Renal cortex interstitium (tissue), 11 donors: ENCODE results near the gene DTX2. TPM values are rescaled to one million over a fixed set of nuclear protein-coding genes. Genes with fewer than 3 reads are reported as not detected.
"Not testable (repeated sequence)": the region's sequence is repeated elsewhere in the genome, so short reads cannot be mapped to it uniquely, and the experiment has no call there.

Experiments used
- DNase-seq, 11 donors: peaks; one replicate each; pipeline ENCODE4 v3.0.0-alpha.2; 2013; ENCODE audit warnings: low read depth in 9 of 11, low spot score in 4 of 11; ENCODE audit errors: extremely low read depth in 1 of 11
- polyA plus RNA-seq, 3 donors: library from polyadenylated mRNA; unstranded; fragments of 120-200 nt; gene quantifications; one replicate each; pipeline ENCODE4 v1.2.1, GENCODE V29; 2013; ENCODE audit not compliant: insufficient read length in 3 of 3

The DTX2 gene
- polyA plus RNA-seq, 3 donors, result 5.8 to 11.0 (median 10.4) TPM

DNA sequence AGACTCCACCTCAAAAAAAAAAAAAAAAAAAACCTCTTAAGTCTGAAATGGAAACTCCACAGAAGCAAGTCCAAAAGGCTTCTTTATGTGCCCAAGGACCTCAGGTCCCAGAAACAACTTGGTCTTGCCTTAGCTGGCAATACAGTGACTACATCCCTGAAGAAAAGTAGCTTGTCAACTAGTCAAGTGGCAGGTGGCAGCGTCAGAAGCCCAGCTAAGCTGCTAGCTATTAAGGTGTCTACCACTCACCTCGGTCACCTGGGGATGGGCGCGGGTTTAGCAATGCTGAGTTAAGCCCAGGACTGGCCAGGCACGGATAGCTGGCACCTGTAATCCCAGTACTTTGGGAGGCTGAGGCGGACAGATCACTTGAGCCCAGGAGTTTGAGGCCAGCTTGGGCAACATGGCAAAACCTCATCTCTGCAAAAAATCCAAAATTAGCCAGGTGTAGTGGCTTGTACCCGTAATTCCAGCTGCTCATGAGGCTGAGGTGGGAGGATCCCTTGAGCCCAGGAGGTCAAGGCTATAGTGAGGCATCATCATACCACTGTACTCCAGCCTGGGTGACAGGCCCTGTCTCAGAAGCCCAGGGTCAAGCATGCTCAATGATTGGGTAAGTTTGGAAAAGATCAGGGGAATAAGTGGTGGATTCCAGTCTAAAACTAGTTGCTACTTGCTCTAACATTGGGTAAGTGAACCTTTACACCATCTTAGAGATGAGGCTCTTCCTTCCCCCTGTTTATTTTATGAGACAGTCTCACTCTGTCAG is 22.2 kb upstream of the DTX2 start:
- DNase-seq, result not testable (repeated sequence)

DNA sequence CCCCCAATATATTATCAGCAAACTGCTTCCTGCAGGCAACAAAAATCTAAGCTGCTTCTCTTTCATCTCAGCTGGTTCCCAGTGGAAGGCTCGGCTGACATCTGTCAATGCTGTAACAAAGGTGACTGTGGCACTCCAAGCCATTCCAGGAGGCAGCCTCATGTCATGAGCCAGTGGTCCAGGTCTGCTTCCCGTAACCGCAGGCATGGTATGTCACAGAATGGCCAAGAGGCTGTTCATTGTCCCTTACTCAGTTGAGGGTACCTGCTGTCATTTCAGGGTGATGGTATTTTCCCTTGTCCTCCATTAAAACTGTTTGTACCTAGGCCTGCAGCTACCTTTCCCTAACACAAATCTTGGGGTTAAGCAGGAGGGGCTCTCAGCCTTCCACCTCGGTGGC is 21.1 kb upstream of the DTX2 start:
- DNase-seq, result not testable (repeated sequence)

GRCh38 chr7:76441792-76442191 is 19.7 kb upstream of the DTX2 start:
- not testable (repeated sequence) for DNase-seq

DNA sequence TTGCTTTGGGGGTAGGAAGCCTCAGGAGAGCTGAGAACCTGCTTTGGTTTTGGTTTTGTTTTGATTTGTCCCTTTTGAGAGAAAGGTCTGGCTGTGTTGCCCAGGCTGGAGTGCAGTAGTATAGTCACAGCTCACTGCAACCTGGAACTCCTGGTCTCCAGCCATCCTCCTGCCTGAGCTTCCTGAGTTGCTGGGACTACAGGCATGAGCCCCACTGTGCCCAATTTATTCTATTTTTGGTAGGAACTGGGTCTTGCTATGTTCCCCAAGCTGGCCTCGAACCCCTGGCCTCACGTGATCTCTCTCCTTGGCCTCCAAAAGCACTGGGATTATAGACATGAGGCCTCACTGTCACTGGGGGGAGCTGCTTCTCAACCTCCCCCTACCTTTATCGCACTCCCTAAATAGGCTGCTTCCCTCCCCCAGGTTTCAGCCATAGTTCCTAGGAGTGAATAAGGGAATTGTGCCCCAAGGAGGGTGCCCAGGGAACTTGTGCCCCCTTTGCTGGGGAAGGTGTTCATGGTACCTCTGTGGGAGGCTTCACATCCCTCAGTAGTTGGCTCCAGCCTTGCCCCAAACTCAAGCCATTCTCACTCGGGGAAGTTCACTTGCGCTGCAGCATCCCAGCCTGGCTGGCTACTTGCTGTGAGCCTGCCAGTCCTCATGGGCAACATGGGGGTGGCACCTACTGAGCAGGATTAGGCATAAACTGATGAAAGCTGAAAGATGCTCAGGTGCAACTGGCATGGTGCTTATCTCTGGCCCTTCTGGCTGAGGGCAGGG is 18.7 kb upstream of the DTX2 start:
- DNase-seq, result not testable (repeated sequence)

- DNase-seq, result not testable (repeated sequence)
Measured at GRCh38 chr7:76443846-76444245, 17.7 kb upstream of the DTX2 start.

DNA sequence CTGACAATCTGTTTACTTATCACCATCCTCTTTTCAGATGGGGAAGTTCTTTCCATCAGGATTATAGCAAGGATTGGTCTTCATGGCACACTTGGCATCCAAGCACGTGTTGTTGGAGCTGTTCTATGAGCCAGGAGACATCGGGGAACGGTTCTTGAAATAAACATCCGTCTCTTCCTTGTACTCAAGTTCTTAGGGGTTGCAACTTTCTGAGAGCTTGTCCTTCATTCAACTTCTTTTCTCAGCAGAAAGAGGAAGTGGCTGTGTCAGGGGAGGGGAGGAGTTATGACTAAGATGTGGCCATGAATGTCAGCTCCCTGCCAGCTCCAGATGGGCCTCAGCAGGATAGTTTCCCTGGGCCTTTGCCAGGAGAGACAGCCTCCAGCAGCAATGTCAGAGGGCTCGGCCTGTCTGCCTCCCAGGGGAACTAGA is 15.9 kb upstream of the DTX2 start:
- DNase-seq, result not testable (repeated sequence)

GRCh38 chr7:76457017-76457416 is 4.5 kb upstream of the DTX2 start:
- DNase-seq, result not testable (repeated sequence)

GRCh38 chr7:76458504-76458903 is 3.0 kb upstream of the DTX2 start:
- not testable (repeated sequence) for DNase-seq

GRCh38 chr7:76460767-76461166 is 742 bp upstream of the DTX2 start:
- not testable (repeated sequence) for DNase-seq

- DNase-seq, result not testable (repeated sequence)
Measured at GRCh38 chr7:76462271-76462882, 868 bp downstream of the DTX2 start.

- DNase-seq, result not testable (repeated sequence)
Measured at GRCh38 chr7:76464959-76465358, 3.5 kb downstream of the DTX2 start.

DNA sequence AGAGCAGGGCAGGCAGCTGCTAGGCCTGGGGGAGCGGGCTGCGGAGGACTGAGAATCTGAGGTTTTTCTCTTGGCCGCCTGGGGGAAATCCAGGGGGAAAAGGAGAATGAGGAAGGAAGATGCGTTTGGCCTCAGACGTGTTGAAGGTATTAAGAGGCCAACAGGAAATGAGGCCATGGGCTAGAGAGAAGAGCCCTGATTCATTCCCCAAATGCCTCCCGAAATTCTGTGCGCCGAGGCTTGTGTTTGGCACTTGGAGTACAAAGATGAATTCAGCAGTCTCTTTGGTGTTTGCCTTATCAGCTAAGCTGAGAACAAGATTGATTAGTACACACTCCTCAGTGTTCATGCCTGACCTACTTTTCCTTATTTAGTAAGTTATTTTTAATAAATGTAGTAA is 4.4 kb downstream of the DTX2 start:
- DNase-seq, result not testable (repeated sequence)

GRCh38 chr7:76467743-76468404 is 6.4 kb downstream of the DTX2 start:
- DNase-seq, result not testable (repeated sequence)

DNA sequence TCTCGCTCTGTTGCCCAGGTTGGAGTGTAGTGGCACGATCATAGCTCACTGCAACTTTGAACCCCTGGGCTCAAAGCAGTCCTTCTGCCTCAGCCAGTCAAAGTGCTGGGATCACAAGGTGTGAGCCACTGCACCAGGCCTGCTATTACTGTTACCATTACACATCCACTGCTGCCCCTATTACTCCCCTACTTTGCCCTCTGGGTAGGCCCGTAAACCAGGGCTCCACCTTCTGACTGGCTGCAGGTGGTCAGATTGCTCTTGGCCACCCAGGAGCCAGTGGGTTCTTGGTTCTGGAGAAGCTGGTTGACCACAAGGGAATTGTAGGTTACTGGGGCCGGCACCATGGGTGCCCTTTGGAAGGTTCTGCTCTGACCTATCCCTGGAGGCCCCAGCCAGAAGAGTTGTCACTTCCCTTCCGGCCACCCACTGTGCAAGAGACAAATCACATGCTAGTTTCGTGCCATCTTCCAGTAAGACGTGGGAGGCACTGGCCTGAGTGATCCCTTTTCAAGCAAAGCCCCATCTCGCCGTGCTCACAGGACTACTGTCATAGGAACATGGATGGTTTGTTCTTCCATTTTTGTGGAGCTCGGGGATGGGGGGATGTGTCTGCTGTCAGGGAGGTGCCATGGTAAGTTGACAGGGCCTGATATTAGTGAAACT is 10.2 kb downstream of the DTX2 start:
- not testable (repeated sequence) for DNase-seq

GRCh38 chr7:76473097-76473496 is 11.6 kb downstream of the DTX2 start:
- DNase-seq, result not testable (repeated sequence)

DNA sequence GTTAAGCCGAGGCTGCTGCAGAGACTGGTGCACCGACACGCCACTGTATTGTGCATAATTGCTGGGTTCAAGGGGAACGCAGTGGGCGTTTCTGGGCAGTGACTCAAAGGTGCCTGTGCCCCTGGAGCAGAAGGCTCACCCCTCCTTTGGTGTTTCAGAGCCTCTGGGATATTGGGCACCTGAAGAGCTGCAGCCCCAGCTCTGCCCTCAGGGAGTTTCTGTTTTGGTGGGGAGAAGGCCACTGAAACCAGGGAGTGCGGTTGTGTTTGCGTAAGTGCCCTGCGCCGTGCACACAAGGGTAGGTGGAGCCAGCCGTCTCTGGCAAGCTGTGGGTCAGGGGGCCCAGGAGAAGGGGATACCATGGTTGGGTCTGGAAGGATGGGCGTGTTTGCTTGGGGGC is 14.8 kb downstream of the DTX2 start:
- DNase-seq, result not testable (repeated sequence)

DNA sequence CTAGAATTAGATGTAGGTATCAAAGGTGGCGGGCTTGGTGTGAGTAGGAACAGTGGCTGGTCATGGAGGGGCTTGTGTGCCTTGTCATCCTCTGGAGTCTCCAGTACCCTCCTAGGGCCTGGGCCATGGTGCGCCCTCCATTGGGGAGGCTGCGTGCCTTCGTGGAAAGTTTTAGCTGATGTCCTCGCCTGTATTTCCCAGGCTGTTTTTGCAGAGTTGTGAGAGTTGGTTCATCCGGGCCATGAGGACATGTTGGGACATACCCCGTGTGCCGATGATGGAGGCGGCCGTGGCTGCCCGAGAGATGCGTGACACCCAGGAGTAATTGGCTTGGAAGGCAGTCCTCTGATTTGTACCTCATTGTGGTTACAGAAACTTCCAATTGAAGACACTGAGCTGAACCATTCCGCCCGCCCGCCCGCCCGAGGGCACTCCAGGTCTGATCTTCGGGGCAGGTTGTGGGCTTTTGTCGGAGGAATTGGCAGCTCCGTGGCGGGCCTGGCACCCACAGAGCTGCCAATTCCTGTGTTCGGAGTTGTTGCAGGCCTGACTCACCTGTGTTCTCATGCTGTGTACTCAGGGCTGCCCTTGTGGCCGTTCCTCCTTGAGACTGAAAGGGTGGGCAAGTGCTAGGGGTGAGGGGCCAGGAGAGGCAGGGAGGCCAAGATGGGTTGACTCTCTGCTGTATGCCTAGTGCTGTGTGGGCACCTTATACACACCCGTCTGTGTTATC is 15.4 kb downstream of the DTX2 start:
- not testable (repeated sequence) for DNase-seq

DNA sequence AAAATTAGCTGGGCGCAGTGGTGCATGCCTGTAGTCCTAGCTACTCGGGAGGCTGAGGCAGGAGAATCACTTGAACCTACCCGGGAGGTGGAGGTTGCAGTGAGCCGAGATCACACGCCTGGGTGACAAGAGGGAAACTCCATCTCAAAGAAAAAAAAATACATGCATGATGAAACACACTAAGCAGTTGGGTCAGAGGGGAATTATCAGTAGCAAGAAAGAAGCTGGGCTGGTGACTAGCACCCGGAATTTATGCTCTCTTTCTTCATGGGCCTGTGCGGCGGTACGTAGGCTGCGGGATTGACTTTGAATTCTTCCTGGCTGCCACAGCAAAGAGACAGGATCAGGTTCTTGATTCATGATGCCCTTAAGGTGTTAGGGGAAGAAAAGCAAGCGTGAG is 18.1 kb downstream of the DTX2 start:
- not testable (repeated sequence) for DNase-seq
